GM23338 (cell line): ENCODE results near the gene PRDM5.

Experiments used
- EZH2phosphoT487 ChIP-seq: fragments of 200-600 bp; sonication (generic); IDR thresholded peaks from one replicate; pipeline ENCODE4 v1.8.1; 2018; ENCODE audit warnings: antibody characterized with exemption; ENCODE audit not compliant: unreplicated experiment
- TF ChIP-seq, protein P1 (sequence below), 2 experiments: fragments of 200-600 bp in 1 of 2; sonication (generic) in 1 of 2; conservative IDR thresholded peaks; 2 replicates each; pipeline versions ENCODE4 v1.5.1 to v1.6.1; 2016 to 2017; ENCODE audit warnings: antibody characterized with exemption in 2 of 2, low read depth in 2 of 2, mild to moderate bottlenecking in 2 of 2, moderate library complexity in 1 of 2

GRCh38 chr4:120897981-120898719 lies 24.4 kb downstream of the PRDM5 start:
- TF ChIP-seq, protein P1, sequence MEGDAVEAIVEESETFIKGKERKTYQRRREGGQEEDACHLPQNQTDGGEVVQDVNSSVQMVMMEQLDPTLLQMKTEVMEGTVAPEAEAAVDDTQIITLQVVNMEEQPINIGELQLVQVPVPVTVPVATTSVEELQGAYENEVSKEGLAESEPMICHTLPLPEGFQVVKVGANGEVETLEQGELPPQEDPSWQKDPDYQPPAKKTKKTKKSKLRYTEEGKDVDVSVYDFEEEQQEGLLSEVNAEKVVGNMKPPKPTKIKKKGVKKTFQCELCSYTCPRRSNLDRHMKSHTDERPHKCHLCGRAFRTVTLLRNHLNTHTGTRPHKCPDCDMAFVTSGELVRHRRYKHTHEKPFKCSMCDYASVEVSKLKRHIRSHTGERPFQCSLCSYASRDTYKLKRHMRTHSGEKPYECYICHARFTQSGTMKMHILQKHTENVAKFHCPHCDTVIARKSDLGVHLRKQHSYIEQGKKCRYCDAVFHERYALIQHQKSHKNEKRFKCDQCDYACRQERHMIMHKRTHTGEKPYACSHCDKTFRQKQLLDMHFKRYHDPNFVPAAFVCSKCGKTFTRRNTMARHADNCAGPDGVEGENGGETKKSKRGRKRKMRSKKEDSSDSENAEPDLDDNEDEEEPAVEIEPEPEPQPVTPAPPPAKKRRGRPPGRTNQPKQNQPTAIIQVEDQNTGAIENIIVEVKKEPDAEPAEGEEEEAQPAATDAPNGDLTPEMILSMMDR (conservative IDR thresholded peaks at IDR 0.05; ENCODE audit: low read depth in 2 of 2), result no peak
- TF ChIP-seq EZH2phosphoT487, result no peak
